Skin of body (tissue), 2 donors: ENCODE data around the gene C16orf96. TPM values are rescaled to one million over a fixed set of nuclear protein-coding genes. Genes with fewer than 3 reads are reported as not detected.

Experiments used
- DNase-seq: peaks from one replicate; lab custom pipeline; 2025; lab: John Stamatoyannopoulos, UW
- total RNA-seq: library from RNA; depleted of rRNA; stranded (reverse); fragments of >200 nt; gene quantifications from one replicate; pipeline ENCODE4 v1.2.3, GENCODE V29; 2014

Gene C16orf96
- total RNA-seq = 0.30 TPM

DNA sequence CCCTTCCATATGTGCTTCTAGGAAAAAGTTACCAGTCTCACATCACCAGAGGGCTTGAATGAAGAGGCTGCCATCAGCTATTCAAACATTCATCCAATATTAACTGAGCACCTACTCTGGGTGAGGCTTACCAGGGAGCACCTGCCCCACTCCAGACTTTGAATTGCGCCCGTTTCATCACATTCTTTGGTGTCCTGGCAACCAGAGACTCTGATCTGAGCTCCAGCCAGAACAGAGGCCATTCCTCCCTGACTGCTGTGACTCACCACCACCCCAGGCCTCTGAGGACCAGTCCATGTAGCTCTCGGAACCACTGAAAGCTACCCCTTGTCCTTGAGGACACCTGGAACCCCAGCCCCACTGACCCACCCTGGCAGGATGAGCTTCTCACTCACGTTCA, at the start of gene C16orf96:
Gene C16orf96 (plus strand): TSS at position 229 of the 400 bp plus-strand sequence. CDS start 150 bp downstream, at position 379.
- no peak for DNase-seq

DNA sequence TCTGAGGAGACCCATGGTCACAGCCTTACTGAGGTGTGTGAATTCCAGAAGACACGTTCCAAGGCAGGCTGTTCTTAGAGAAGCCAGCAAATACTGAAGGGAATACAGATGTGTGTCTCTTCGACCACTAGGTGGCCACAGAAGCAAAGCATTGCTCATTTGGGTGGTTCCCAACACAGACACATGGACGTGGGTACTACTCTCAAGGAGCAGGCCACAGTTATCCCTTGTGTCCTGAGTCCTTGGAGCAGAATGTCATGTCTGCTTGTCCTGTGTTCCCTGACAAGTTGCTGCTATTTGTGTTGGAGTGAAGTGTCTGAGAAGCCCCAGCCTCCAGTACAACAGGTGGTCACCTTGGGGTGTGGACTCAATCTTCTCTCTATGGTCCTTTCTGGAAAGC, 49.7 kb upstream of the C16orf96 start:
- peak; percentile 68 for DNase-seq

DNA sequence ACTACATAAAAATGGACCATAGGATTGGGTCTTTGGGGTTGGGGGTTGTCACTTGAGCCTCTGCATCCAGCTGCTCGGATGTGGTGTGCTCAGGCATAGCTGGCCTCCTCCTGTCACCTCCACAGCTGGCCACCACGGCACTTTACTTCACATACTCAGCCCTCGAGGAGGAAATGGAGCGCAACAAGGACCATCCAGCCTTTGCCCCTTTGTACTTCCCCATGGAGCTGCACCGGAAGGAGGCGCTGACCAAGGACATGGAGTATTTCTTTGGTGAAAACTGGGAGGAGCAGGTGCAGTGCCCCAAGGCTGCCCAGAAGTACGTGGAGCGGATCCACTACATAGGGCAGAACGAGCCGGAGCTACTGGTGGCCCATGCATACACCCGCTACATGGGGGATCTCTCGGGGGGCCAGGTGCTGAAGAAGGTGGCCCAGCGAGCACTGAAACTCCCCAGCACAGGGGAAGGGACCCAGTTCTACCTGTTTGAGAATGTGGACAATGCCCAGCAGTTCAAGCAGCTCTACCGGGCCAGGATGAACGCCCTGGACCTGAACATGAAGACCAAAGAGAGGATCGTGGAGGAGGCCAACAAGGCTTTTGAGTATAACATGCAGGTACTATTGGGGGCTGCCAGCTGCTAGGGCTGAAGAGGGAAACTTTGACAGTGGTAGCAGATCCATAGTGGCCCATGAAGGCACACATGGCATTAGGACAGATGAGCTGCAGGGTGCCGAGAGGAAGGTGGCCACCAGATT, 48.4 kb upstream of the C16orf96 start:
- DNase-seq = no peak

DNA sequence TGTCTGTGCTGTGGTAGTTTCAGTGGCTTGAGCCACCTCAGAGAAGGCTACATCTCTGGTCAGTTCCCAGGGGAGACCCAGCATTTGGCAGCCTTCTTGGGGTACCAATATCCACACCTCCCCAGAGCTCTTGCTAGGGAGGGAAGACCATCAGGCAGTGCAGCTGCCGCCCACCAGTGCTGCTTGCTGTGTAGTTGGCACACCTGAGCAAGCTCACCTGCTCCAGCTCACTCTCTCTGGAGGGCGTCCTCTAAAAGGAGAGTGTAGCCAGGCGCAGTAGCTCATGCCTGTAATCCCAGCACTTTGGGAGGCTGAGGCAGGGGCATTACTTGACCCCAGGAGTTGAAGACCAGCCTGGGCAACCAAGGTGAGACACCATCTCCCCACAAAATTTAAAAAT, 47.3 kb upstream of the C16orf96 start:
- DNase-seq = no peak

DNA sequence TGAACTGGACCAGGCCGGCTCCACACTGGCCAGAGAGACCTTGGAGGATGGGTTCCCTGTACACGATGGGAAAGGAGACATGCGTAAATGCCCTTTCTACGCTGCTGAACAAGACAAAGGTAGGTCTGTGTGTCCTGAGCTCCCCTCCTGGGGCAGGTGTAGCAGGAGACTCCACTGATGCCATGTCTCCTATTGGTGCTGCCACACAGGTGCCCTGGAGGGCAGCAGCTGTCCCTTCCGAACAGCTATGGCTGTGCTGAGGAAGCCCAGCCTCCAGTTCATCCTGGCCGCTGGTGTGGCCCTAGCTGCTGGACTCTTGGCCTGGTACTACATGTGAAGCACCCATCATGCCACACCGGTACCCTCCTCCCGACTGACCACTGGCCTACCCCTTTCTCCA, 46.7 kb upstream of the C16orf96 start:
- DNase-seq = no peak

DNA sequence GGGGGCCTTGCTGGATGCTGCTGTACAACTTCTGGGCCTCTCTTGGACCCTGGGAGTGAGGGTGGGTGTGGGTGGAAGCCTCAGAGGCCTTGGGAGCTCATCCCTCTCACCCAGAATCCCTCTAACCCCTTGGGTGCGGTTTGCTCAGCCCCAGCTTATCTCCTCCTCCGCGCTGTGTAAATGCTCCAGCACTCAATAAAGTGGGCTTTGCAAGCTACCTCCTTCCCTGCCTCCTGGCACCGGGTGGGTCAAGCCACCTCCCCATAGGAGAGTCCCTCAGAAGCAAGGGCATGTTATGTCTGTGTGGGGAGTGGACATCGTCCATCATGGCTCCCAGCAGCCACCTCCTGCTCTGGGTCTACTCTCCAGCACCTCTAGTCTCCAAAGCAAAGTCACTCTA, 46.0 kb upstream of the C16orf96 start:
- no peak for DNase-seq

DNA sequence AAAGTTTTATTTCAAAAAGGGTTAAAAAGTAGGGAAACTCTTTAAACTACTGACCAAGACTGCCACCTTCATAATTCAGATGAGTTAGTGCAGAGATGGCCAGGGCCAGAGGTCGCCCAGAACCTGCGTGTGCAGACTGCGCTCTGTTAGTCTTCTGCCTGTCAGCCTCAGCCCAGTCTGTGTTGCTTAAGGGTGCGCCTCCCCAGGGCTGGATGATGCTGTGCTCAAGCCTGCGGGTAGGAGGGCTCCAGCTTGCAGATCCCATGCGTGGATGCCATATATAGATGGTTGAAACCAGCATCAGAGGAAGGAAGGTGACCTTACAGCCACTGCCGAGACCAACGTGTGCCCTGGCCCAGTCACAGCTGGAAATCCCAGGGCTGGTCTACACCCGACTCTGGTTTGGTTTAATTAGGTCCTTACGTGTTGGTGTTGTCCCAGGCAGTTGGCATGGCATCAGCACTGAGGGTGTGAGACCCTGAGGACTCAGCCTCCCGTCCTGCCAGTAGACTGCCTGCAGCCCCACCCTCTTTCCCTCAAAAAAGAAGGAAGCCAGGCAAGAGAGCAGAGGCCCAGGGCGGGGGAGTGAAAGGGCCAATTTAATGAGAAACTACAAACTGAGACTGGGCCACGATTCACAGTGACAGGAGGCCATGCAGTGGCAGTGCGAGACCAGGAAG, 45.3 kb upstream of the C16orf96 start:
- no peak for DNase-seq

DNA sequence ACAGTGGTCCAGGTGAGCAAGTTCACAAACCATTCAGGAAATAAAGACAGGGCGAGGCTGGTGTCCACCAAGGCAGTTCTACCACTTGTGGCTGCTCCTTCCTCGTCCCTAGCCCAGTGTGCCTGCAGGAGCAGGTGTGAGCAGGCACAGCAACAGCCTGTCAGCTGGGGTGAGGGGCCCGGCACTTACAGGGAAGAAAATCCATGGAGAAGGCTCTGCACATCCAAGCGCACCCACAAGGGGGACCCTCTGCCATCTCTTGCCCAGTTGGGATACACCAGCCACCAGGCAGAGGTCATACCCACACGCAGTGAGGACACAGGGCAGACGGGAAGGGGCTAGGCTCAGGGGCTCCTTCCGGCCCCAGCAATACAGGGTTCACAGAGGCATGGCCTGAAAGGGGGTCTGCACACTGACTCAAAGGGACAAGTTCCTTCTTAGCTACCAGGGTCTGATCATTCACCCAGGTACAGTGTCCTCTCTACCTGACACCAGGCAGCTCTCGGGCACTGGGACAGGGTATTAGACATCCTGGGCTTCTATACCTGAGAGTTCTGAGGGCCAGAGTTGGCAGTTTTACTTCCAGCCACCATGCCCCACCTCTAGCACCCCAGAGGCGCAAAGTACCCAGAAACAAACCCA, 44.6 kb upstream of the C16orf96 start:
- no peak for DNase-seq

DNA sequence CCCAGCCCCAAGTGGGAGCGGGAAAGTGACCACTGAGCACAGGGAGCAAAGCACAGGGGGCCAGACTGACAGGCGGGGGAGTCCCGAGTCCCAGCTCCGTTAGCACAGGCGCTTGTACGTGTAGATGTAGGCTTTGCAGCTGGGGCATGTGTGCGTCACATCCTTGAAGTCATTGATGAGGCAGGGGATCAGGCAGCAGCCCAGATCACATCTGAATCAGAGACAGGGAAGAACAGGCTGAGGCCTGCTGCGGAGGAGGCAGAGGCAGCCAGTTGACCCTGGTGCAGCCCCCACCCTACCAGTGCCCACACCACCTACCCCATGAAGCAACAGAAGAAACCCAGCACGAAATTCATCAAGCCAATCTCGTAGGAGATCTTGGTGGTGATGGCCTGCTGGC, 43.7 kb upstream of the C16orf96 start:
- DNase-seq = no peak

DNA sequence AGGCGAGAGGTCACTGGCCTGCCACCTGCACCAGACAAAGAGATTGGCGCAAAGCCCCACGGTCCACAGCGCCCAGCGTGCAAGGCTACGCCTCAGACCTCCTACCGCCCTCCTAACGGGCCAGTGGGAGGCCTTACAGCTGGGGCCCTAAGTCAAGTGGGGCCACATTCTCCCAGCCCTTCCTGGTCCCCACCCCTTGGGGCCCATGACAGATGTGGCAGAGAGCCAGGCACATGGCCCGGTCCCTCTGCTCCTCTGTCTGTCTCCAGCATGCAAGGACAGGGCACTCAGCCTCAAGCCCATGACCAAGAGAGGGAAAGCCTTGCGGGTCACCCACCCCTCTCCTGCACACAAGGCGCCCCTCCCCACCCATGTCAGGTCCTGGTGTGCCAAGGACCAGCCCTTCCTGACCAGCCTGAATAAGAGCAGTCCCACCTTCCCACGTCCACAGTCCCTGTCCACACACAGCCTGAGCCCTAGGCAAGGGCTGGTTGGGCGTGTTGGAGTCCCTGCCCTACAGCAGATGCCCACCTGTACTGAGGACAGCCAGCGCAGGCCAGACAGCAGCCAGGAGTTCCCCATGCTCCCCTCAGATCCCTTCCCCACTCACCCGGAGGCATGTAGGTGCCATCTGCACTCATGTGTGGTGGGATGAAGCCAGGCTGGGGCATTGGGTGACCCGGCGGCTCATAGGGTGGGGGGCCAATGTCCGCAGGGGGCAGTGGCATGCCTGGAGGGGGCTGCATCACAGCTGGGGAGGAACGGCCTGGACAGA, 42.9 kb upstream of the C16orf96 start:
- no peak for DNase-seq

DNA sequence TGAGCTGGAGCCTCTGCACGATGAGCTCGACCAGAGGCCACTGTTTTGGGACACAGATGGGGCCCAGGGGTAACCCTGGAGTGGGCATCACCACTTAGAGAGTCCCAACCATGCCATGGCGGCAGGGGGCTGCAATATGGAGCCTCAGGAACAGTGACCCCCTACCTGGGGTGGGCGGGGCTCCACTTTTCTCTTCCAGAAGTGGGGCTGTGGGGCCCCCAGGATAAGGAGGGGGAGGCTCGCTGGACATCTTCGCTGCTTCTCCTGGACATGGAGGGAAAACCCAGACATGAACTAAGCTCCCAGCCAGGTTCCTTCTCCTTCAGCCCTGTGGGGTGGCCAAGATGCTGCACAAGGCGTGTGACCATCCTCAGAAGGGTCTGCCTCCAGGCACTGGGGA, 42.3 kb upstream of the C16orf96 start:
- DNase-seq = no peak

DNA sequence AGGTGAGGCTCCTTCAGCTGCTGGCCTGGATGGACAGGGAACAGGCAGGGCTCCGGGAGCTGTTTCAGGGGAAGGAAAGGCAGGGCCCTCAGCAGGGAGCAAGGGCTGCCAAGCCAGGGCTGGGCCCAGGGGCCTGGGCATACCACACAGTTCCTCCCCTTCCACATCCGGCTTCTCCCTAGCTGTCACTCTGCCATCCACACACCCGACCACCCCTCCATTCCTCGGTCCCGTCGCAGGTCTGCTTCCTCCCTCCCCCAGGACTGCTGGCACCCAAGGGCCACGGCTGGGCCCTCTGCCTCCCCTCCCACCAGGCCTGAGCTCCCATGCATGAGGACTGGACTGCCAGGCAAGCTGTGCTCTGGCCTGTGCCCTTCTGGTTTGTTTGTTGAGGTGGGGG, 41.5 kb upstream of the C16orf96 start:
- no peak for DNase-seq

DNA sequence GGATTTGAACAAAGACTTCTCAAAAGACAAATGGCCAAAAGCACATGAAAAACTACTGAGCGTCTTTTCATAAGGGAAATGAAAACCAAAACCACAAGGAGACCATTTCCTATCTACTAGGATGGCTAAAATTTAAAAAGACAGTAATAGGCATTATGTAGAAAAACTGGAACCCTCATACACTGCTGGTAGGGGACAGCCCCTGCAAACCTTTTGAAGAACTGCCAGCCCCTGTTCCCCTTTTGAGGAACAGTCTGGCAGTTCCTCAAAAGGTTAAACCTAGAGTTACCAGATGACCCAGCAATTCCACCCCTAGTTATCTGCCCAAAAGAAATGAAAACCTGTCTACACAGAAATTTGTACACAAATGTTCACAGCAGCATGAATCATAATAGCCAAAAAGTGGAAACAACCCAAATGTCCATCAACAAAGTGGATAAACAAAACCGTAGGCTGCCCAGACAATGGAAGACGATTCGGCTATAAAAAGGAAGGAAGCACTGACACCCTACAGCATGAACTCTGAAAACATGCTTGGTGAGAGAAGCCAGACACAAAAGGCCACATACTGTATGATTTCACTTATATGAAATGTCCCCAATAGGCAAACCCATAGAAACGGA, 40.4 kb upstream of the C16orf96 start:
- DNase-seq = no peak

DNA sequence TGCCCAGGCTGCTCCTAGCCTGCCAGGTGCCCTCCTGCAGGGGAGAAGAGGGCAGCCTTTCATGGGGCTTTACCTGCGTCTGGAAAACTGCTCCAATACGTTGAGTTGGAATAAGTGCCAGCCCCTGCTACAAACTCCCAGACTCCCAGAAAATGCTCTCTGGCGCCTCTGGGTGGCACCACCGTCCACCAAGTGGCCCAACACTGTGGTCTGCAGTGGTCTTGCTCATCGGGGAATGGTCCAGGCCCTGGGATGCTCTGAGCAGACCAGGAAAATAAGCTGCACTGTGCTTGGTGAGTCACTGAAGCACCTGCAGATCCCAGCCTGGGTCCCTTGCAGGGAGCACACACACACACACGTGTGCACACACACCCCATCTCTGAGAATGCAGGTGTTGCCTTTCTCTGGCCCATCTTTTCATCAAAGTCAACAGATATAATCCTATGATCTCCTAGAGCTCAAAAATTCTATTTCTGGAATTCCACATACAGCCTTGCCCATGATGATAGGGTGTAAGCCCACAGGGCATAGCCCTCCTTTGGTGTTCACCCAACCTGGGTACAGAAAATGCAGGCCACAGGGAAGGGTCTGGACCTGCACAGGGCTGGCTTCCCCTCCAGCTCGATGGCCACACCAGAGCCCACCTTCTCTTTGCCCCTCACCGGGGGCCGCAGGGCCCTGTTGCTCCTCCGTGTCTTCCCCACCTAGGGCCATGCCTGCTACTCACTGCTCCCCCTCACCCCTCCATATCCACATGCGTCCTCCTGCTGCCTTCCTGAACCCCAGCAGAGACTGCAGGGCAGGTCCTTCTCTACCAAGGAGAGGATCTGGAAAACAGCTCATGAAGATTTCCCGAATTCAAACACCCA, 38.1 kb upstream of the C16orf96 start:
- DNase-seq = no peak

DNA sequence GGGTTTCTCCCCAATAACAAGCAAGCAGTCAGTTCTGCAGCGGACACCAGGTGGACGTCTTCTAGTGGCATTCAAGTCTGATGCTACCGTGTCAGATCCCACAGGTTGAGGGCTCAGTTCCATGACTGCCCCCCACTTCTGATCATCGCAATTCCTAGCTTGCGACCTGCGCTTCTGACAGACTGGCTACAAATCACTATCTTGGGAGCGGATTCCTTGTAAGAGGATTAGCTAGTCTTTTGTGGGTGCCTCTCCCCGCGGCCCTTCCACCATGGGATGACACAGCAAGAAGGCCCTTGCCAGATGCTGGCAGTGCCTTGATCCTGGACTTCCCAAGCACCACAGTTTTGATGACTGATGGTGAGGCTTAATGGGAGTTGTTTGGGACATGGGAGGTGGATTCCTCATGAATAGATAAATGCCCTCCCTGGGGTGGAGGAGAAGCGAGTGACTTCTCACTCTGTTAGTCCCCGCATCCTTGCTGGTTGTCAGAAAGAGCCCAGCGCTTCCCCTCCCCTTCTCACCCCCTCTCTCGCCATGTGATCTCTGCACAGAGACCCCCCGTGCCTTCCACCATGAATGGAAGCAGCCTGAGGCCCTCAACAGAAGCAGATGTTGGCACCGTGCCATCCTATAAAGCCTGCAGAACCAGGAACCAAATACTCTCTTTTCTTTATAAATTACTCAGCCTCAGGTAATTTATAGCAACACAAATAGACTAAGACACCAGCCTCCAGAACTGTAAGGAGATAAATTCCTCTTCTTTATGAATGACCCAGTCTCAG, 36.7 kb upstream of the C16orf96 start:
- DNase-seq = no peak

DNA sequence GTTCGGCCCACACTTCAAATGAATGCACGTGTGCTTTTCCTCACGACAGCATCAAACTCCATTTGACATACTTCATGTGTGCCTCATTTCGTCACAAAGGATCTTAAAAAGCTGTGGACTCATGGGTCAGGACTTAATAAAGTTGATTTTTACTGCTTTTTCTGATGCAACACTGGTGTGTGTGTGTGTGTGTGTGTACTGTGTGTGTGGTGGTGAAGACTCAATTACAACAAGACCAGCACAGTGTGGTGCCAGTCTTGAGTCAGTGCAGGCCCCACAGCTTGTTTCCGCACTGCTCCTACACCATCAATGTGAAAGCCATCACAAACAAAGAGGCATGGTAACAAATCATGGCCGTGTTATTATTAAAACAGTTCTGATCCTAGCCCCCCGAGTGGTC, 35.2 kb upstream of the C16orf96 start:
- DNase-seq = no peak

DNA sequence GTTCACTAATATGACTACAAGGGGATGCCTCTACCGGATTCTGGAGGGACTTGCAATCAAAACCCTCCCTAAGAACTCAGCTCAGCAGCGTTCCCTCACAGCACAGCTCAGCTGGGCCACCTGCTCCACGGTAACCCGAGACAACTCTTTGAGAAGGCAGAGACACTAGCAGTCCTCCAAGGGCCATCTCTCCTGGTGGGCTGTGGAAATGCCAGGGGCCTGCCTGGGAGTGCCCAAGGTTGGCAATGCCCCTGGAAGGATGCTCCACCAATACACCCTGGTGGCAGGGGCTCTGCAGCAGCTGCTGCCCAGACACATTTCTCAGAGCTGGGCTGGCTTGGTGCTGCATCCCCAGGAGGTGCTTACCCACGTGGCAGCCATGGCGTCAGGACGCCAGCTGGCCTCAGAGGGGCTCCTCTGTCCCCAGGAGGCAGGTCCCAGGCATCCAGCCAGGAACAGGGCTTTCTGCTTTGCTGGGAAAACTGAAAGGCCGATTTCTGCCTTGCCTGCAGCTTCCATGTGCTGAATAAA, 34.0 kb upstream of the C16orf96 start:
- DNase-seq = peak; percentile 30

DNA sequence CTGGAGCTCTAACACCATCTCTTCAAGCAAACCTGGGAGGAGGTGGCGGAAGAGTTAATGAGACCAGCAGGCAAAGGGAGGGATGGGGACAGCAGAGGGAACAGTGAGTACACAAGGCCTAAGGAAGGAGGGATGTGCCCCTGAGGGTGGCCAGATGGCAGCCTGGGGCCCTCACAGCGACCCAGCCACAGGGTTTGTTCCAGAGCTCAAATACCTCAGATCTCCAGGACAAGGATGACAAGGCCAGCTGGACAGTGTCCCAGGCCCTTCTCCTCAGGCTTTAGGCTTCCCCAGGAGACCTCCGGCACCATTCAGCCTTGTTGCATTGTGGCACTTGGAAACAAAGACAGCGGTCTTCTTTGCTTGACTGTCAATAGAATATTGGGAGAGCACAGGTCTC, 32.5 kb upstream of the C16orf96 start:
- no peak for DNase-seq

DNA sequence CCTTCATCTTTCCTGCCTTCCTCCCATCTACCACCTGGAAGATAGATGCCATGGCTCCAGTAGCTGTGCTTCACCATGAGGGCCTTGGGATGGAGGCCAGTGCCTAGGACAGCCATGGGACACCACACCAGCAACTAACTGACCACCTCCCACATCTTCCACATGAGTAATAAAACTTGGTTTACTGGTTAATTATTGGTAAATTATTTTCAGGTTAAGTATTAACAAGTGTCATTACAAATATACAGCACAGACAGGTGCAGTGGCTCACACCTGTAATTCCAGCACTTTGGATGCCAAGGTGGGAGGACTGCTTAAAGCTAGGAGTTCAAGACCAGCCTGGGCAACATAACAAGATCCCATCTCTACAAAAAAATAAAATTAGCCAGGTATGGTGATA, 31.6 kb upstream of the C16orf96 start:
- DNase-seq = no peak
